Measurements from ENCODE around the gene MED29. TPM values are rescaled to one million over a fixed set of nuclear protein-coding genes. Genes with fewer than 3 reads are reported as not detected.

Gene MED29
- total RNA-seq, 2 experiments from 2014 or later = 32.3 to 34.5 TPM

- DNase-seq = no peak
- Mint-ChIP-seq H3K27ac (peak overlapping the region; percentile 96), H3K36me3 (ENCODE audit: low read depth) (peaks cover 61% of the 10 kb centered on the region), H3K4me3 (peak overlapping the region; percentile 89), H3K27me3 (peaks cover 2% of the 10 kb centered on the region), H3K9me3 (no peaks in the 10 kb centered on the region), H3K4me1 (peaks cover 45% of the 10 kb centered on the region)
- POLR2A ChIA-PET = interaction anchor here (1.5 to 2.4 kb wide), 6 partner anchors 11 to 288 kb away, joined by 4 to 175 read pairs (median 22); partner anchors contain the start of genes GMFG, MED29, PAF1 and RPS16
- CTCF ChIA-PET = interaction anchor here (1.0 to 2.3 kb wide), 7 partner anchors 10 to 199 kb away, joined by 3 to 113 read pairs (median 10); partner anchors contain the start of genes MED29, PAF1 and SAMD4B
Observed at GRCh38 chr19:39410831-39411080, 19.6 kb downstream of the MED29 start.

DNA sequence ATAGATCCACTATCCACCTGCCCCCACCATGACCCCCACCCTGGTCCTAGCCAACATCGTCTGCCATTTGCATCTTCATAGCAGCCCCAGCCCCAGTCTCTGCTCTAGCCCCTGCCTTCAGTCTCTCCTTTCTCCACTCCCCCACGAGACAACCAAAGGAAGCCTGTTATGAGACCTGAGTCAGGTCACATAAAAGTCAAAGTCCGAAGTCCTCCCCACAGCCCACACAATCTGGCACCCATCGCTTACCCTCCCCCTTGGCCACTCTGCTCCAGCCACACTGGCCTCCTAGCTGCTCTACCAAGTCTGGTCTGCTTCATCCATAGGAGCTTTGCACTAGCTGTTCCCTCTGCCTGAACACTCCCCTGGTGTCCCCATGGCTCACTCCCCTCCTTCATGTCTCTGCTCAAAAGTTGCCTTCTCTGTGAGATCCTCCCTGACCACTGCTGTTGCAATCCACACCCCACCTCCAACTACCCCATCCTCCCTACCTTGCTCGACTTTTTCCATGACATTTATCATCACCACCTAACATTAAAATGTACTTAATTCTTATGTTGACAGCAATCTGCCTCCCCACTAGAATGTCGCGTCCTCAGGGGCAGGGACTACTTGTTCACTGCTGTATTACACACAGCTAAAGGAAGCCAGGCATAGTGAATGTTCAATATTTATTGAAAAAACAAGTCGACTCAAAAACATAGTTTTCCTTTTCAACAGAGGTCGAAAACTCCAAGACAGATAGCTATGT, 20.1 kb downstream of the MED29 start:
- Mint-ChIP-seq H3K27ac (peak overlapping the region; percentile 96), H3K4me3 (peak overlapping the region; percentile 89), H3K9me3 (no peaks in the 10 kb centered on the region), H3K27me3 (peaks cover 2% of the 10 kb centered on the region), H3K36me3 (ENCODE audit: low read depth) (peaks cover 61% of the 10 kb centered on the region), H3K4me1 (peaks cover 40% of the 10 kb centered on the region)
- DNase-seq = peak; percentile 40
- ChIA-PET CTCF (interaction anchor here (0.6 to 2.3 kb wide), 12 partner anchors 10 to 199 kb away, joined by 3 to 113 read pairs (median 10); partner anchors contain the start of genes GMFG, MED29, PAF1 and RPS16), POLR2A (interaction anchor here (0.7 to 2.4 kb wide), 11 partner anchors 7 to 289 kb away, joined by 3 to 175 read pairs (median 10); partner anchors contain the start of genes GMFG, MED29, PAF1 and RPS16)

DNA sequence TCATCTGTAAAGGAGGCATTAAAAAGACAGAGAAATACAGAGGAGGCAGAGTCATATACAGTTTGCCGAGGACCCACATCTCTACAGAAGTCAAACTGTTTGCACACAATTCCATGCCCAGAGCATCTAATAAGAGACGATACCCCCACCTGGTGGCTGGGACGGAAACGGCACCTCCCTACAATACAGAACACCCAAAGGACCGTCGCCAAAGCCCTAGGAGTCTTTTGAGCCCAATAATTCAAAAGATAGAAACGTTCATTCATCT, 20.6 kb downstream of the MED29 start:
- DNase-seq = peak; percentile 93
- peak overlapping the region; percentile 96 for H3K27ac Mint-ChIP-seq
- H3K4me1 Mint-ChIP-seq = peaks cover 39% of the 10 kb centered on the region
- H3K9me3 Mint-ChIP-seq = no peaks in the 10 kb centered on the region
- ChIA-PET CTCF (interaction anchor here (0.6 to 2.3 kb wide), 13 partner anchors 11 to 200 kb away, joined by 3 to 113 read pairs (median 9); partner anchors contain the start of genes GMFG, MED29, PAF1 and RPS16), POLR2A (interaction anchor here (0.7 to 2.4 kb wide), 12 partner anchors 8 to 289 kb away, joined by 3 to 175 read pairs (median 10); partner anchors contain the start of genes GMFG, MED29, PAF1 and RPS16)
- H3K4me3 Mint-ChIP-seq = peak overlapping the region; percentile 89
- H3K36me3 Mint-ChIP-seq (ENCODE audit: low read depth) = peaks cover 60% of the 10 kb centered on the region
- peaks cover 2% of the 10 kb centered on the region for H3K27me3 Mint-ChIP-seq

DNA sequence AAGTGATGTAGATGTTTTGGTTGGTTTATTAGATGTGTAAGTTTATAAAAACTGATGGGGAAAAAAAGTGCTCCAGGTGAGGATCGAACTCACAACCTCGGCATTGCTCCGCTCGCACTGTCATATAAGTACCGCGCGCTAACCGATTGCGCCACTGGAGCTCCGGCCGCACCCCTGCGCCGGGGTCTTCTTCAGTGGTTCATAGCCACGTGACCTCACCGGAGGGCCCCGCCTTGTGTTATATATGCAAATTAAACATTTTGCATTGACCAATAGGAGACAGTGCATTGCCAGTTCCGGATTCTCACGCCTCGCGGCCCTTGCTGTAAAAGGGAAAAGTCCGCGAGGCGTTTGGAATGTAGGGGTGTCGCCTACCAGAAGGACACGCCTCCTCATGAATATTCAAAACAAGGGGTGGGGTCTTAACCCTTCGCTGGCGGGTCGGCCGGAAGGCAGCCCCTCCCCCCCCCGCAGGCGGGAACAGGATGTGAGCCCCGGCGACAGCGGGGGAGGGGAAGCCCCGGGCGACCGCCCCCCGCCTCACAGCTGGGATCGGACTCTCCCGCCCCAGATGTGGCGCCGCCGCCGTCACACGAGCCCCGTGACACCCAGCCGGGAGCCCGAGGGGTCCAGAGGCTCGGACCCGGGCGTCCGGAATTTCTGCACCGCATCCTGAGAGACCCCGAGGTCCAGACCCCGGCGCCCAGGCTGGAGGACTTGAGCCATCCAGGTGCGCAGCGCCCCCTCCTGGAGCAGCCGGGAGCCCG, 21.1 kb downstream of the MED29 start, which contains the start of gene PLEKHG2:
Gene PLEKHG2, plus strand, starts transcription at position 570 of the 767 bp plus-strand sequence. CDS start 1,418 bp downstream, outside the sequence.
- no peaks in the 10 kb centered on the region for H3K9me3 Mint-ChIP-seq
- ChIA-PET POLR2A (interaction anchor here (1.0 to 2.4 kb wide), 12 partner anchors 8 to 290 kb away, joined by 3 to 175 read pairs (median 10); partner anchors contain the start of genes GMFG, MED29, PAF1 and RPS16), CTCF (interaction anchor here (0.6 to 2.3 kb wide), 13 partner anchors 11 to 200 kb away, joined by 3 to 113 read pairs (median 9); partner anchors contain the start of genes GMFG, MED29, PAF1 and RPS16)
- peaks cover 55% of the 10 kb centered on the region for H3K36me3 Mint-ChIP-seq (ENCODE audit: low read depth)
- H3K4me1 Mint-ChIP-seq = peaks cover 39% of the 10 kb centered on the region
- H3K27ac Mint-ChIP-seq = peak within 1 kb of the TSS; percentile 96
- DNase-seq = peak; percentile 98
- peak within 1 kb of the TSS; percentile 89 for H3K4me3 Mint-ChIP-seq
- H3K27me3 Mint-ChIP-seq = peaks cover 2% of the 10 kb centered on the region

DNA sequence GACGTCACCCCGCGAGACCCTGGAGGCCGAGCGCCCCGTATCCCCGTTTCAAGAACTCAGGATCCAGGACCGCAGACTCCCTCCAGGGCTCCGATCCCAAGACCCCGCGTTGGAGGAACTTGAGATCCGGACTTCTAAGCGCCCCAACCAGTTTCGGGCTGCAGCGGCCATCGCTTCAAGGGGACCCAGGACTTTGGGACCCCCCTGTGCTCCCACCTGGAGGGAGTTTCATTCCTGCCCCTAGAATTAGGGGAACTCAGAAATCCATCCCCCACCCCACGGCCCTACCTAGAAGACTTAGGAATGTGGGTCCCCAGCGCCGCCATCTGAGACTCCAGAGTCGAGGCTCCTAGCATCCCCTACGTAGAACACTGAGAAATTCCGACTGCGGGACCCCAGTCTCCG, 21.7 kb downstream of the MED29 start:
- peaks cover 2% of the 10 kb centered on the region for H3K27me3 Mint-ChIP-seq
- H3K36me3 Mint-ChIP-seq (ENCODE audit: low read depth) = peaks cover 51% of the 10 kb centered on the region
- H3K9me3 Mint-ChIP-seq = no peaks in the 10 kb centered on the region
- ChIA-PET CTCF (interaction anchor here (0.6 to 2.3 kb wide), 5 partner anchors 12 to 42 kb away, joined by 3 to 113 read pairs (median 30); partner anchors contain the start of genes MED29, PAF1 and SUPT5H), POLR2A (interaction anchor here (1.0 to 2.4 kb wide), 10 partner anchors 9 to 70 kb away, joined by 3 to 175 read pairs (median 10); partner anchors contain the start of genes MED29, PAF1, RPS16 and SAMD4B)
- peak overlapping the region; percentile 89 for H3K4me3 Mint-ChIP-seq
- no peak for DNase-seq
- H3K27ac Mint-ChIP-seq = peak overlapping the region; percentile 96
- peaks cover 39% of the 10 kb centered on the region for H3K4me1 Mint-ChIP-seq

DNA sequence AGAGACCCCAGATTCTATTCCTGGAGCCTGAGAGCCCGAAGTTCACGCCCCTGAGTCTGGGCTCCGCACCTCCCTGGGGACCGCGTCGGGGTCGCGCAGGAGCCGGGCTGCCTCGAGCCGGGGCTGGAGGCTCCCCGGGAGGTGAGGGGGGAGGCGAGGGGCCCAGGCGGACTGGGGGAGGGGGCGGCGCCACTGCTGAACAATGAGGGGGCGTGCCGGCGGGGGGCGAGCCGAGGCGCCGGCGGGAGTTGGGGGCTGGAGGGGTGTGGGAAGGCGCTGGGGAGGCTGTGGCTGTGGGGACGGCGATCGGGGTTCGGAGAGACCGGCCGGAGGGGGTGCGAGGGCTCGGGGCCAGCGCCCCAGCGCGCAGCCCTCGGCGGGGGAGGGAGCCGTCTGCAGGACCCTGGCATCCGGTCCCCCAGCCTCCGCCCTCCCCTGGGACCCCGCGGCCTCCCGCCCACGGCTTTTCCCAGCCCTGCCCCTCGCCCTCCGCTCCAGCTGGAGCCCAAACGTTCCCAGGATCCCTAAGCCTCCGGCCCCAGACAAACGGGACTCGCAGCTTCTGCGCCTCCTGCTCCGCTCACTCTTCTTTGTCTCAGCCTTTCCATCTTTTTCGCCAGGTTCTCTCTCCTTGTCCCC, 22.2 kb downstream of the MED29 start:
- H3K4me3 Mint-ChIP-seq = peak overlapping the region; percentile 89
- H3K4me1 Mint-ChIP-seq = peaks cover 39% of the 10 kb centered on the region
- no peaks in the 10 kb centered on the region for H3K9me3 Mint-ChIP-seq
- peak overlapping the region; percentile 96 for H3K27ac Mint-ChIP-seq
- peaks cover 2% of the 10 kb centered on the region for H3K27me3 Mint-ChIP-seq
- ChIA-PET CTCF (interaction anchor here (0.6 to 1.8 kb wide), 3 partner anchors 15 to 105 kb away, joined by 3 to 6 read pairs (median 4); partner anchors contain the start of gene RPS16), POLR2A (interaction anchor here (1.5 to 3.7 kb wide), 5 partner anchors 11 to 32 kb away, joined by 3 to 26 read pairs (median 7); partner anchors contain the start of genes MED29, PAF1, RPS16 and SUPT5H)
- H3K36me3 Mint-ChIP-seq (ENCODE audit: low read depth) = peaks cover 50% of the 10 kb centered on the region
- DNase-seq = peak; percentile 41

DNA sequence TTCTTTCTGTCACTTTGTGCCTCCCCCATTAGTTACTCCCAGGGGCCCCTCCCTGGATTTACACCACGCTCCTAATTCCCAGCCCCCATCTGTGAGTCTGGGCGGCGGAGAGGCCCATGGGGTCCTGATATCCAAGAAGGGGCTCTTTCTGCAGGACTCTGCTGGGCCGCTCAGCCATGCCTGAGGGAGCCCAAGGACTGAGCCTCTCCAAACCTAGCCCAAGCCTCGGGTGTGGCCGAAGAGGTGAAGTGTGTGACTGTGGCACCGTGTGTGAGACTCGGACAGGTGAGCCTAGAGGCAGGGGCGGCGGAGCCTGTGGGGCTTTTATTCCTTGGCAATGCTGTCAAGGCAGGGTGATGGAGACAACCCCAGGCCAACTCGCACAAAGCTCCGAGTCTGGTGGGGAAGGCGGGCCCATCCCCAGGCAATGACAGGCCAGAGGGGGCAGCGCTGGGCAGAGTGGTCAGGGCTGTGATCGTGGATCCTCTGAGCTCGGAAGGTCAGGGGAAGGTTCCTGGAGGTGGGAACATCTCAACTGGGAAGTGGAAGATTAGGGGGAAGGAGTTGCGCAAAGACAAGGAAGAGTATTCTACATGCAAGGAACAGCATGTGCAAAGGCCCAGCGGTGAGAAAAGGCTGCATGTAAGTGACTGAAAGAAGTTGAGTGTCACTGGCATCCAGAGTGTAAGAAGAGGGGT, 22.9 kb downstream of the MED29 start:
- ChIA-PET CTCF (interaction anchor here (0.6 to 1.8 kb wide), 4 partner anchors 13 to 104 kb away, joined by 3 to 6 read pairs (median 4); partner anchors contain the start of gene RPS16), POLR2A (interaction anchor here (1.1 to 3.7 kb wide), 6 partner anchors 12 to 31 kb away, joined by 3 to 26 read pairs (median 7); partner anchors contain the start of genes MED29, PAF1, RPS16 and SUPT5H)
- Mint-ChIP-seq H3K36me3 (ENCODE audit: low read depth) (peaks cover 47% of the 10 kb centered on the region), H3K27ac (peak overlapping the region; percentile 79), H3K9me3 (no peaks in the 10 kb centered on the region), H3K4me1 (peaks cover 39% of the 10 kb centered on the region), H3K4me3 (peak overlapping the region; percentile 89), H3K27me3 (peaks cover 2% of the 10 kb centered on the region)
- no peak for DNase-seq

GRCh38 chr19:39415111-39416046, 24.2 kb downstream of the MED29 start:
- ChIA-PET CTCF (interaction anchor here (1.5 to 1.8 kb wide), 2 partner anchors 17 to 20 kb away, joined by 4 to 6 read pairs; partner anchors contain the start of gene RPS16), POLR2A (interaction anchor here (0.7 to 3.7 kb wide), 8 partner anchors 10 to 29 kb away, joined by 3 to 26 read pairs (median 6); partner anchors contain the start of genes MED29, PAF1 and RPS16)
- H3K9me3 Mint-ChIP-seq = no peaks in the 10 kb centered on the region
- peaks cover 39% of the 10 kb centered on the region for H3K36me3 Mint-ChIP-seq (ENCODE audit: low read depth)
- no peak for DNase-seq
- peaks cover 2% of the 10 kb centered on the region for H3K27me3 Mint-ChIP-seq
- H3K4me3 Mint-ChIP-seq = no peak overlapping the region
- H3K27ac Mint-ChIP-seq = no peak overlapping the region
- H3K4me1 Mint-ChIP-seq = peaks cover 36% of the 10 kb centered on the region

- peaks cover 26% of the 10 kb centered on the region for H3K4me1 Mint-ChIP-seq
- no peak for DNase-seq
- no peak overlapping the region for H3K27ac Mint-ChIP-seq
- ChIA-PET POLR2A (interaction anchor here (1.0 to 5.7 kb wide), 7 partner anchors 8 to 19 kb away, joined by 3 to 30 read pairs (median 6); partner anchors contain the start of gene RPS16), CTCF (no interaction called here)
- peaks cover 2% of the 10 kb centered on the region for H3K27me3 Mint-ChIP-seq
- H3K4me3 Mint-ChIP-seq = no peak overlapping the region
- no peaks in the 10 kb centered on the region for H3K9me3 Mint-ChIP-seq
- peaks cover 32% of the 10 kb centered on the region for H3K36me3 Mint-ChIP-seq (ENCODE audit: low read depth)
Observed at GRCh38 chr19:39416152-39417120, 25.3 kb downstream of the MED29 start.

Measured in activated CD4-positive, alpha-beta memory T cell treated with anti-CD3 and anti-CD28 coated beads, Interleukin-2, amount 10 ng/mL, durations not matched to agents 7 days and 5 days (primary cell).